Measurements from ENCODE around the gene SGCD.

Gene SGCD

DNA sequence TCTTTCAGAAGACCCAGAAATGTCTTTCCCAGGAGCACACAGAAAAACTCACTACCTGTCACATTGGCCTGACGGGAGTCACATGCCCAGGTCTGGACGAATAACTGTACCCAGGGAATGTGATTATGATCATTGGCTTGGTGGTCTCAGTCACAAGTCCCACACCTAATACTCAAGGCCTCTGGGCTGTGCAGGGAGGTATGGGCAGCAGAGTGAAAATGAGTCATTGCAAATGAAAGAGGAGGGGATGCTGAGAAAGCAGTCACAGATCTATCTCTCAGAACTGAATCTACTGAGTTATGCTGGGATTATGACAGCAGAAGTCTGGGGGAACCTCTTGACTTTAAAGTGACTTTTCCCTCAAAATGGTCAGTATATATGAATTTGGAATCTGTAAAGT lies 36.9 kb downstream of the SGCD start:
- no peak for DNase-seq

DNA sequence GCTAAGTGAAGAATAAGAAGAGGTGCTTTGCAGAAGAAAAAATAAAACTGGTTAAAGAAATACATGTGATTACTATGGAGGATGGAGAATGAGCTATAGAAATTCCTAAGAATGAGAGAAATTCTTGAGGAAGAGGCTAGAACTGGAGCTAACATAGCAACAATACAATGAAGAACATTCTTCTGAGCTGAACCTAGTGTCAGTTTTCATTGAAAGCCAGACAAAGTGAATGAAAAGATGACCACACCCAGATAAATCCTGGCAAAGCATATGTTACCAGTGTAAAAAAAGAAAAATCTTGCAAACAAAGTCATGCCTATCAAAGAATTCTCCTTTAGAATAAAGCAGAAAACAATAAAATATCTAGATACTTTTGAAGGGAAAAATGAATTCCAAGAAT lies 39.6 kb downstream of the SGCD start:
- no peak for DNase-seq

DNA sequence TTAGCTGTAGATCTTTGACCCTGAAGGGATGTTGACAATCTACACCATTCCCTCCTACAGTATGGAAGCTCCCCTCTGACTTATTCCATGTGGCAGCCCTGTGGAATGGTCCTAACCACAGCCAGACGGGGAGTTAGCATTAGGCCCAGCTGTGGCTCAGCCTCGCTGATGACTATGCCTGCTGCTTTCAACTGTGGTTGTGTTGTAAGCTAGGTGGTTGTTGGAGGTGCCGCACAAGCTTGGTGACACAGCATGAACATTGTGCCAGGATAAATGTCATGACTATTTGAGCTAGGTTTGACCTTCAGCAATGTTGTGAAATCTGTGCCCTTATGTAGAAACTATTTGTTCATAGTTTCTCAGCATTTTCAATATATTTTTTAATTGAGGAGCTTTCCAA lies 40.6 kb downstream of the SGCD start:
- DNase-seq = no peak

DNA sequence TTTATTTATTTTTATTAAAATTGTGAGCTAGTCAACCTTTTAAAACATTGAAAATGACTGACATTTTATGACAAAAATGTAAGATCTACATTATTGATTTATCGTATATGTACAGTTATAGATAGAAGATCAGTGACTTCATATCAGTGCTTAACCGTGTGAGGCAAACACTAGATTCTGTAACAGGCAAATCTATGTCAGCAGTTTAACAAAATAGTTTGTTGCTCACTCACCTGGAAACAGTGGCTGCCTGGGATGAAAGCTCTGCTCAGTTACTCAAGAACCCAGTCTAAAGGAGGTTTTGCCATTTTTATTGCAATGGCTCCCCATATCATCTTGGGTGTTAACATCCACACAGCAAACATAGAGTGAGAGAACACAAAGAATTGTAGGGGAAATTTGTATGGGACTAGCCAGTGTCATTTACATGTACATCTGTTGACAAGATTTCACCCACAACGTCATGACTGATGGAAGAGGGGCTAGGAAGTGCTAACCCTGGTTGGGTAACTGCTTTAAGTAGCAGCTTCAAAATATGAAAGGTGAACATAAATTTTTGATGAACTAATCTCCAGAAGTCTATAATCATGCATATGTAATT lies 49.0 kb downstream of the SGCD start:
- DNase-seq = no peak

DNA sequence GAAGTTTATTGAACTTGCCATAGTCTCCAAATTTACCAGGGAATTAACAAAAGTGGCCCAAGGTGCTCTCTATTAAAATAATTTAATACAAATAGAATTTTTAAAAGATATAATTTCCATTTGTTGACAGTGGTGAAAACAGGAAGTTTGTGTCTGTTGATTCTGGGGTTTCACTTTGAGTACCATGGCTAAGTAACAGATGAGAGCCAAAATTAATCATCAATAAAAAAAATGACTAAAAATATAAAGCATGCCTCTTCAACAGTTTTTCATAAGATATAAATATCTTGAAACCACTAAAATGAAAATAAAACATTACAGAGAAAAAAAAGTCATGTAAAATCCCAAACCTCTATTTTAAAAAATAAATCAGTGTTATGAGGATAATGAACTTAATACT lies 49.8 kb downstream of the SGCD start:
- no peak for DNase-seq

DNA sequence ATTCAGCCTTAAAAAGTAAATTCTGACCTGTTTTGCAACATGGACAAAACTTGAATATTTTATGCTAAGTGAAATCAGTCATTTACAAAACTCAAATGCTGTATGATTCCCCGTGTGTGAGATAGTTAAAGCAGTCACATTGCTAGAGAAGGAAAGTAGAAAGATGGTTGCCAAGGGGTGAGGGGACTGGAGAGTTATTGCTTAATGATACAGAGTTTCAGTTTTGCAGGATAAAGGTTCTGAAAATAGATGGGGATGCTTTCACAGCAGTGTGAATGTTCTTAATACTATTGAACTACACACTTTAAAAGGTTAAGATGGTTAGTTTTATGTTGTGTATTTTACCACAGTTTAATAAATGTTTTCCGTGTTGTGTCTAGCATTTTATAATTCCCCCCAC lies 51.2 kb downstream of the SGCD start:
- DNase-seq = no peak

DNA sequence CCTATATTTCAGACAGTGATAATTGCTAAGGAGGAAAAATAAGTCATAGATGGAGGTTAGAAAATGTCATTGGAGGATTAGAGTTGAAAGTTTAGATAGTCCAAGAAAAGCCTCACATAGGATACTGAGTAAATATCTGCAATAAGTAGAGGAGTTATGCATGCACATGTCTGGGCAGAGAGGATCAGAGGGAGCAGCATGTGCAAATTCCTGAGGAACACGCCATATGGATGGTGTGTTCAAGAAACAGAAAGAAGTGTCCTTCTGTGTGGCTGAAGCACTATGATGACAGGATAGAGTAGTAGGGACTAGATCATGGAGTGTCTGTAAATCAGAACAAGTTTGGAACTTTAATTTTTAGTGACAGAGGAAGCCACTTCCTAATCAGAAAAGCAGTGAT lies 52.2 kb downstream of the SGCD start:
- DNase-seq = no peak

DNA sequence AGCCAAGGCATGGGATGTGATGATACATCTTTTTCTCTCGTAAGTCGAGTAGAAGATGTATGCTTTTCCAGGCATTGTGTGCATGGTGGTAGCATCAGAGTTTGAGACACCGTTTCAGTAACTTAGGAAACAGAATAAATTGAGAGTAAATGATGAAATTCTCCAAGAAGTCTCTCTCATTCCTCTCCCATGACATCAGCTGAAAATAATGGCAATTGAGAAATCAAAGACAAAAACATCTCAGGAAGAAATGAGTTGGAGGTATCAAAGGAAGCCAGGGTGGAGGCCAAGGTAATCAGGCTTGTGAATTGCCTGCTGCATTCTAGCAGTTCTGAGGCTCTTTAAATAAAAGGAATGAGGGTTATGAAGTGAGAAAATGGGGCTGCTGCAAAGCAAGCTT lies 53.9 kb downstream of the SGCD start:
- no peak for DNase-seq

DNA sequence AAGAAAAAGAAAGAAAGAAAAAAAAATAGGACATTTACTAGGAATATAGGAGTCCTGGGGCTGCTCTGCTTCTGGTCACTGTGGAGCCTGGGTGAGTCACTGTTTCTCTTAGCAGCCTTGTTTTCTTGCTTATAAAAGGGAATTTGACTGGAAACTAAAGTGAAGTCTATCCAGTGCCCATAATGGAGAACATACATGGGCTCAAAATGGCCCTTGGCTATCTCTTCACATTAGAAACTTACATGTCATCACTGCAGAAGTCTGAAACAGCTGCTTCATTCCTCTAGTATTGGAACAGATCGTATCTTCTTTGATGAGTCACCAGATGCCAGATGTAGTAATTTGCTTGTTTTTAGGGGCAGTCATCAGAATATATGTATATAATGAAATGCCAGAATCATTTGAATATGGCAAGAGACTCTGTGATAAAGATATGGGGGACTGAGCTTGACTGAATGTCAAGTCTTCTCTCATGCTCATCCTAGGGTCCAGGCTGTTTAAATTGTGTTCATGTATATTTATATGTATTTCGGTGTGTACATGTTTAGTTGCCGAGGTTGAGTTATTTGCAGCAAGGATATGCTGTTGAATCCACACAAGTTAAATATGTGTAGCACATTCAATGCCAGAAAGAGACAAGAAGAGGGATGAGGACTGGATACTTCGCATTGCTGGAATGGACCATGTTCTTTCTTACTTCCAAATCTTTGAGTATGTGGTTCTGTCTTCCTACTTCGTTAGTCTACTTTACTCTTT lies 56.7 kb downstream of the SGCD start:
- no peak for DNase-seq

DNA sequence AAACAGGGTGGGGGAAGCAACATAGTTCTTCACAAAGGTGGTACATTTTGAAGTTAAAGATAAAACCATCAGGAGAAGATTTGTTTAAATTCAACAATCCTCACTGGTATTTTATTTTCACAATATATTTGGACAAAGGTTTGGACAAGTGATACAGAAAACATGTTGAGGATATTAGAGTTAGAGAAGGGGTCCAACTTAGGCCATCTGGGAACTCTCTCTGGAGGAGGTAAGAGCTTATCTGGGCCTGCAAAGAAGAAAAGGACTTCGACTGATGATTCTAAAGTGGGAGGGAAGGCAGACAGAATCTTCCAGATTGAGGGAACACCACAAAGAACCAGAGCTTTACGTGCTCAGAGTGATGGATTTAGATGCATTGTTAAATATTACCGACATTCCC lies 58.5 kb downstream of the SGCD start:
- no peak for DNase-seq

DNA sequence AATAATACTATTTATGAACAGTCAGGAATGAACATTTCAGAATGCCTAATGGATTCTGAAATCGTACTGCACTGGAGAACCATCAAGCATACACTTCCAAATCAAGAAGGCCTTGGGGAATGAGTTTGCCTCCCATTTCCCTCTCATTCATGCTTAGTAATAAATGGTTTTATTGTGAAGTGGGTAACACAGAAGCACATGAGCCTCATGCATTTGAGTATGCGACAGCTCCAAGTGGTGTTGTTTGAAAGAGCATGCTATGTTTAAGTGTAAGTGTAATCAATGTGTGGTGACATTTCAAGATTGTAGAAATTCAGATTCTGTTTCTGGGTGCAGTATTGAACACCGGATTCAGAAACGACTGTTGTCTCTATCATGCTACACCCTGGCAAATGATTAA lies 60.0 kb downstream of the SGCD start:
- DNase-seq = no peak

DNA sequence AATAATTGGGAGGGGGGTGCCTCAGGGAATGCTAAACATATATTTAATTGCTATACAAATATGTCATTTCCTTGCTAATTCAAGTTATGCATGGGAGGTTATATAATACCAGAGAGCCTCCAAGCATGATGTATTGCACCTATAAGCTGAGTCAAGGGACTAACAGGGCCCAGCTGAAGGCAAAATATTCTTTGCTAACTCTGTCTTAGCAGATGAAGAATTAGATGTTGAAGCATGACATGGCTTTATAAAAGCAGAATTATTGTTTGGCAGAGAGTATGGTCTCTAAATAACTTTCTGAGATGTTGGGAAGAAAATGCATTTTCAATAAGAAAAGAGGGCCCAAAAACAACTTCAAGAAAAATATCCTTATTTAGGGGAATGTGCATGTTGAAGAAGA lies 60.4 kb downstream of the SGCD start:
- no peak for DNase-seq

DNA sequence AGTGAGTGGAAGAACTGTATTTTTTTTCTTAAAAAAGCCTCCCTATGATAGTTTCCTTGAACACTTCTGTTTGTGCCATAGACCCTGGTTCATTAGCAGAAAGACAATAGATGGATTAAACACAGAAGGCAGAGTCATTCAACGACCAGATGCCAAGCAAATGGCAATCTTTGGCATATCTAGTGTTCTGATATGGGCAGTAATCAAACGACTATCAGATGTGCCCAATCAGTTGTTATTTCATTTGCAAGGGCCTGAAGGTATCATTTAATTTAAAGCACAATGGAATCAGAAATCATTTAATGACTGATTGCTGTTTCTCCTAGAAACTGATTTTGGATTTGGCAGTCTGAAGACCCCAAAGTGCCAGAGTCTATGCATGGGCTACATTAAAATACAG lies 61.3 kb downstream of the SGCD start:
- no peak for DNase-seq

DNA sequence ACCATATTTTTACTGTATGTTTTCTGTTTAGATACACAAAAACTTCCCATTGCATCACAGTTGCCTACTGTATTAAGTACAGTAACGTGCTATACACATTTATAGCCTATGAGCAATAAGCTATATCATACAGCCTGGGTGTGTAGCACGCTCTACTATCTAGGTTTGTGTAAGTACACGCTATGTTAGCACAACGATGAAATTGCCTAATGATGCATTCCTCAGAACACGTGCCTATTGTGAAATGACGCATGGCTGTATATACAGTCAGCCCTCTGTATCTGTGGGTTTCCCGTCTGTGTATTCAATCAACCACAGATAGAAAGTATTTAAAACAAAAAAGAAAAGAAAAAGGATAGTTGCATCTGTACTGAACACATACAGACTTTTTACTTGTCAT lies 64.2 kb downstream of the SGCD start:
- DNase-seq = no peak

DNA sequence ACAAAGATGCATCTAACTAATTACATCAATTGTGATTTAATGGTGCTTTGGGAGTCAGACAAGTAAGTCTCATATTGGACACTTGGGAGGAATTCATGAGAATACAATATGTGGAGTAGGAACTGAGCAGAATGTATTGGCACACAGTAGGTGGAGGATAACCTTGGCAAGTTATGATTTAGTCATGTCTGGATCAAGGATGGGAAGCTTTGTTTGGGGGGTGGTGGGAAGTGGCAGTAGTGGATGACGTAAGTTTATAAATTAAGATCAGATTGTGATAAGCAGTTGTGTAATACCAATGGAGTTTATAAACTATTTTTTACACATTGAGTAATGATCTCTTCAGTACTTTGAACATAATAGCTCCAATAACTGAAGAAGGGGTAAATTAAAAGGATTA lies 67.0 kb downstream of the SGCD start:
- DNase-seq = no peak

DNA sequence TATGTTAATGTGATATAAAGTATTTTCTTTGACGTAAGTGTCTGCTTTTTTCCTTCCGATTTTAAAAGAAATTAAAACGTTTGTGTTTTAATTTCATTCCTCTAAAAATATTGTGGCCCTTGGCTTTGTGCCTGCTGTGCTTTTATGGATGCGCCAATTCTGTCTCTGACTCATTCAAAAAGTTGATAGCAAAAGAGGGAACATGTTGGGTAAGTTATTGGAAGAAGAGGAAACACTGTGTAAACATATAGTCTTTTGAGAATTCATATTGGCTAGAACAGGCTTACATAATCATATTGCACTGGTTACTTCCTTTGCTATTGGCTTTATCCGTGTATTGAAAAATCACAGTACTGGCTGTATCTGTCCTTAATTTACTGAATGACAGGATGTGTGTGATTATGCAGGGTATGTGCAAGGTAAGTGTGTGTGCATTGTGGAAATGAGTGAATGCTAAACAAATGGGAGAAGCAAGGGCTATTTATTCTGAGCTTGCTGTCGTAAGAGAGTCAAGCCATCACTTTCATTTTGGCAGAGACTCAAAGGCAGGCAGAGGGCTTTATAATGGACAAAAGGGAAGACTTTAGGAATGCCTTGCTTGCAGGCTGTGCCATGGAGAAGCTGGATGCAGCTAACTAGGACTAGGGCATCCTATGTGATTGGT lies 67.8 kb downstream of the SGCD start:
- DNase-seq = no peak

DNA sequence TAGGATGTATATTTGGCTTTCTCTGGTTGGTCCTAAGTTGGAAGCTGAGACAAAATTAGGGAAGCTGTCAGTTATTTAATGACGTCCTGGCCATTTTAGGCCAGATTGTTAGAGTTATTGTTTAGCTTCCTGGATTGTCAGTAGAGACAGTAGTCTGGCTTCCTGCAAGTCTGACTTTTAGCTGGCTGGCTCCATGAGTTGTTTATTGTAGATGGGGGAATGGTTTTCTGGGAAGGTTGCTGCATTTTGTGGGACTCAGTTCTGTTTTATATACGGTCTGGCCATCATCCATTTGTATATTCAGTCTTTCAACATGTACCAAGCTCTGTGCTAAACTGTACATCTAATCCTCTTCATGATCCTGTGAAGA lies 68.3 kb downstream of the SGCD start:
- DNase-seq = no peak

DNA sequence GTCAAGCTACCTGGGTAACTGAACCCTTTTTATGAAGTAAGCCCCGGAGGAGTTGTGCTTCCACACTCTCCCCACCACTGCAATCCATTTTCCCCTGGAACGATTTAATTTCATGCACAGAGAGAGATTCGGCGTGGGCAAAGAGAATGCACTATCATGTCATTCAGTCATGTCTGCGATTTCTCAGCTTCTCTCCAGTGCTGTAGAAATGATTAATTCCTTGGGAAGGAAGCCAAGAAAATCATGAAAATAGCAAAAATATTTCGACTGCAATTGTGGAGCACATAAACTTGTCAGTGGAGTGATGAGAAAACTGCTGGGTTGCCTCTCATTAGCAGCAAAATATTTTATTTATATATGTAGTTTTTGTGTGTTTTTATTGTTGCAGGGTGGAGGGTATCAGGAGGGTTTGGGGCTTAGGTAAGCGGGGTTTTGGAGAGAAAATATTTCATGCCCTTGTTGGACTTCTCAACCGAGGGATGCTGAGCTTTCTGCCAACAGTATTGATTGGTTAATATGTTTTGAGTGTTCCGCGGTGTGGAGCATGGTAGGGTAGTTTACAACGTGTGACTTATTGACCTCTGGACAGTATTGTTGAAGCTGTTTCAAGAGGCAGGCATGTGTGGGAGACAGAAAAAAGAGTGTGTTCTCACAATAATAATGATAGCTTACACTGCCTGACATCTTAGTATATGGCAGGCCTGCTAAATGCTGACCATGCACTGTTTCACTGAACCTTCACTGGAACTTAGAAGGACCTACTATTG lies 69.3 kb downstream of the SGCD start:
- DNase-seq = no peak

DNA sequence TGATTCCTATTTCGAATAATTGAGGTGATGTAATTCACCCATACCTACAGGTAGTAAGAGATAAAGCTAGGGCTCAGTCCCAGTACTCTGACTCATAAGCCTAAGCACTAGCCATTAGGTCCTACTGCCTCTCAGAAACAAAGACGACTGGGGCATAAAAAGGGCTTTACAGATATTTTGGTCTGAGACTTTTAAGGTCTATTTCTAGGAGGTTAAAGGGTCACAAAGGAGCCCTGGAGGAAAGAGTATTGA lies 69.8 kb downstream of the SGCD start:
- no peak for DNase-seq

DNA sequence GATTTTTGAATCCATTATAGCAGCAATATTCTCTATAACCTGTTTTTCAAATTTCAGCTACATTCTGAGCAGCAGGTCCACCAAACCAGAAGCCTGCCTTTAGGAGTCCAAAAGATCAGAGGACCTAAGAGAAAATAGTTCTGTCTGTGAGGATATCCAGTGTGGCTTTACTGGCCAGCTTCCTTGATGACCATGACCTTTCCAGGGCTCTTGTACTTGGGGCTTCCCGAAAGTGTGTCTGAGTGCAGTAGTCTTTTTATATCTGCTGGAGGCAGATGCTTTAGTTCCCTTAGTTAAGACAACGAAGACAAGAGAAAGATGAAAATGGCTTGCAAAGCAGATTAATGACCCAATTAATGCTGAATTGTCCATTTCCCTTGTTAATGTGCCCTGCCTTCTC lies 72.4 kb downstream of the SGCD start:
- no peak for DNase-seq

DNA sequence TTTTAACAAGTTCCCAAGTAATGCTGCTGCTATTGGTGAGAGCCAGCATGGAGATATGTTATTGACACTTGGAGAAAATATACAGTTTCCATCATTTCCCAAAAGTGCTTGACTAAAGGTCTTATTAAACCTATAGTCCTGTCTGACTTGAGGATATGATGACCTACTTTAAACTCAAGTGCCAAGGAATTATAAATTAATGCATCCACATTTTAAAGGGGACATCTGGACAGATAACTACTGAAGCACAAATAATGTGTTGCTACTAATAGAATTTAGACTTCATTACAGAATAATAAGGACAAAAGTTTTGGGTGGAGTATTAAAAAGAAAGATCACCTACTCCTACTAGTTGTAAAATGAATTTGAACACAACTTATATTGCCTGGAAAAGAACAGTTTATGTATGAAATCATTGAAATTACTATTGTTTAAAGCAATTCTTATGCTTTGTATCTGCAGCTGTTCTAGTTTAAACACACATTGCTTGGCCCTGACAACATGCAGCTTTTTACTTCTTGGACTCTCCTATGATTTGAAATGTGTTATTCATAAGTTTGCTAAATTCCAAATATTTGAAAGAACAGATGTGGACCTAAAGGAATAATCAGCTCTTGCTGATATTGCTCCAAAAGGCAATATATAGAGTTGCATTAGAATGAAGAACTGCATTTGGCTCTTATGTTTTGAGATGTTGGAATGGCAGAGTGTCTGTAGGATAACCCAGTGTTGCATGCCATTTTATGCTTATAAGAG lies 73.4 kb downstream of the SGCD start:
- no peak for DNase-seq

DNA sequence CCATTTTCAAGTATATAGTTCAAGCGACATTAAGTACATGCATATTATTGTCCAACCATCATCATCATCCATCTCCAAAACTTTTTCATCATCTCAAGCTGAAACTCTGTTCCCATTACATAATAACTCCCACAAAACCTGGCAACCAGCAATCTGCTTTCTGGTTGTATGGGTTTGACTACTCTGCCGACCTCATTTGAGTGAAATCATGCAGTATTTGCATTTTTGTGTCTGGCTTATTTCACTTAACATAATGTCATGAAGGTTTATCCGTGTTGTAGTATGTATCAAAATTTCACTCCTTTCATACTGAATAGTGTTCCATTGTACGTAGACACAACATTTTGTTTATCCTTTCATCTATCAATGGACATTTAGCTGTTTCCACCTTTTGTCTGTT lies 74.8 kb downstream of the SGCD start:
- no peak for DNase-seq

DNA sequence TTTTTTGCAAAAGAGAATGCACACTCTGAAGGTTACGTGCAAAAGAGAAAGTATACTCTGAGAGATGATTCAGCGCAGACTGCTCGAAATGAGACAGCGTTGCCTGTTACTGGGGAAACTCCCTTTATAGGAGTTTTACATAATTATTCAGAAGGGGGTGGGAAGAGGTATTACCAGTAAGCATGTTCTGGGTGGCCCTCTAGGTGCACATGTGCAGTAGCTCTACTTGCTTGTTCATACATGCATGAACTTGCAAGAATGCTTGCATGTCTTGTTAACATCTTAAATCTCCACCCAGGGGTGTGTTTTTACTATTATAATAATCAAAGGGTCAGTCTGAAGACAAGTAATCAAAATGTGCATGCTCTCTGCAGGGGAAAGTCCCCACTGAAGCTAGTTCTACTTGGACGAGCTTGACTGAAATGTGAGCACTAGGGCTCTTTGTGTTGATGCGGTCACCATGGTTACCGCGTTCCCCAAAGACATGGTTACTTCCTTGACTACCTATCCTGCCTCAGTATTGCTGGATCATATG lies 75.5 kb downstream of the SGCD start:
- DNase-seq = no peak
